K562 (cell line): ENCODE measurements around the gene ABHD14A. TPM values are rescaled to one million over a fixed set of nuclear protein-coding genes. Genes with fewer than 3 reads are reported as not detected.

Experiments
- ATF7 ChIP-seq: fragments of 450-650 bp; IDR thresholded peaks from 2 replicates; pipeline ENCODE4 v1.7.1; 2014; ENCODE audit warnings: mild to moderate bottlenecking, moderate library complexity
- C11orf30 ChIP-seq: fragments of 450-650 bp; IDR thresholded peaks from 2 replicates; pipeline ENCODE4 v1.6.1; 2016; ENCODE audit warnings: low read depth, mild to moderate bottlenecking
- CEBPZ ChIP-seq: fragments of 150-350 bp; IDR thresholded peaks from 2 replicates; pipeline ENCODE4 v1.6.1; 2014; ENCODE audit warnings: low read depth, mild to moderate bottlenecking, low read length, borderline replicate concordance
- GATAD2A ChIP-seq: fragments of 450-650 bp; IDR thresholded peaks from 2 replicates; pipeline ENCODE4 v1.6.1; 2017
- KDM5B ChIP-seq: fragments of 200-600 bp; sonication (generic); IDR thresholded peaks from 2 replicates; pipeline ENCODE4 v1.6.1; 2012; ENCODE audit warnings: low read depth, mild to moderate bottlenecking, moderate library complexity, low read length, control low read depth, inconsistent platforms; ENCODE audit not compliant: insufficient replicate concordance
- MAZ ChIP-seq, 2 experiments: fragments of 450-650 bp in 1 of 2; sonication (generic) in 1 of 2; formaldehyde crosslinking; IDR thresholded peaks in 1 of 2; conservative IDR thresholded peaks in 1 of 2; 2 replicates each; pipeline versions ENCODE4 v1.4.0 to v1.5.0; 2020; ENCODE audit warnings: mild to moderate bottlenecking in 1 of 2, missing genetic modification reagents in 1 of 2
- MBD2 ChIP-seq: sonication (generic); IDR thresholded peaks from 2 replicates; pipeline ENCODE4 v1.6.1; 2016; ENCODE audit warnings: low read depth, borderline replicate concordance
- MTA2 ChIP-seq: fragments of 450-650 bp; IDR thresholded peaks from 2 replicates; pipeline ENCODE4 v1.6.1; 2016; ENCODE audit warnings: low read depth
- NRF1 ChIP-seq, 2 experiments: fragments of 450-650 bp; IDR thresholded peaks in 1 of 2; conservative IDR thresholded peaks in 1 of 2; 2 replicates each; pipeline ENCODE4 v1.6.1; 2014; ENCODE audit warnings: mild to moderate bottlenecking in 2 of 2
- SMAD1 ChIP-seq: fragments of 150-350 bp; IDR thresholded peaks from 2 replicates; pipeline ENCODE4 v1.6.1; 2014; ENCODE audit warnings: low read length, low read depth; ENCODE audit not compliant: partially characterized antibody
- SOX6 ChIP-seq: fragments of 450-650 bp; IDR thresholded peaks from 2 replicates; pipeline ENCODE4 v1.6.1; 2014; ENCODE audit warnings: mild to moderate bottlenecking
- TEAD4 ChIP-seq, 2 experiments: sonication (generic) in 1 of 2; formaldehyde crosslinking in 1 of 2; IDR thresholded peaks; 2 replicates each; pipeline versions ENCODE4 v1.6.1 to v1.8.0; 2012 to 2022; ENCODE audit warnings: borderline replicate concordance in 1 of 2, inconsistent platforms in 1 of 2, low read length in 1 of 2, mild to moderate bottlenecking in 1 of 2, missing genetic modification reagents in 1 of 2
- ZNF143 ChIP-seq: sonication (generic); formaldehyde crosslinking; IDR thresholded peaks from 2 replicates; pipeline ENCODE4 v1.9.0; 2022; ENCODE audit warnings: mild to moderate bottlenecking, missing genetic modification reagents
- ZZZ3 ChIP-seq: fragments of 450-650 bp; IDR thresholded peaks from 2 replicates; pipeline ENCODE4 v1.6.1; 2016; ENCODE audit warnings: antibody characterized with exemption, mild to moderate bottlenecking, moderate library complexity
- polyA plus RNA-seq, 8 experiments: library from polyadenylated mRNA; depleted of rRNA in 4 of 8; stranded (reverse) in 5 of 8; unstranded in 3 of 8; fragments of >200 nt; fragmentation: Nextera tagmentation in 2 of 8; fragmentation: Illumina TruSeq in 1 of 8; extraction: Ambion mirVana in 2 of 8; extraction: Trizol in 1 of 8; gene quantifications; 2 replicates each; pipeline versions ENCODE4 v1.2.1 to v1.2.3, GENCODE V29; 2011 to 2014; ENCODE audit warnings: inconsistent platforms in 1 of 8, missing spikeins in 1 of 8
- total RNA-seq, 7 experiments: library from RNA; depleted of rRNA in 6 of 7; stranded (reverse); fragments of >200 nt in 6 of 7; fragmentation: Illumina TruSeq in 2 of 7; extraction: Trizol in 2 of 7; gene quantifications; 2 replicates each; pipeline versions ENCODE4 v1.2.1 to v1.2.3, GENCODE V29; 2011 to 2021; ENCODE audit warnings: low replicate concordance in 1 of 7
- TF ChIP-seq, protein P1 (sequence below): sonication (generic); formaldehyde crosslinking; IDR thresholded peaks from 2 replicates; pipeline ENCODE4 v1.8.0; 2022; ENCODE audit warnings: mild to moderate bottlenecking, missing genetic modification reagents
- TF ChIP-seq, protein P2 (sequence below): fragments of 200-800 bp; sonication (Bioruptor generic); IDR thresholded peaks from 2 replicates; pipeline ENCODE4 v1.6.1; 2017; ENCODE audit warnings: missing genetic modification characterization, missing compliant biosample characterization

The ABHD14A gene
- total and polyA plus RNA-seq, 9 of the 15 experiments (the other 6 are each of a cell fraction or from before 2014, with no cell fraction given), result 0.90 to 10.5 (median 8.3) TPM

DNA sequence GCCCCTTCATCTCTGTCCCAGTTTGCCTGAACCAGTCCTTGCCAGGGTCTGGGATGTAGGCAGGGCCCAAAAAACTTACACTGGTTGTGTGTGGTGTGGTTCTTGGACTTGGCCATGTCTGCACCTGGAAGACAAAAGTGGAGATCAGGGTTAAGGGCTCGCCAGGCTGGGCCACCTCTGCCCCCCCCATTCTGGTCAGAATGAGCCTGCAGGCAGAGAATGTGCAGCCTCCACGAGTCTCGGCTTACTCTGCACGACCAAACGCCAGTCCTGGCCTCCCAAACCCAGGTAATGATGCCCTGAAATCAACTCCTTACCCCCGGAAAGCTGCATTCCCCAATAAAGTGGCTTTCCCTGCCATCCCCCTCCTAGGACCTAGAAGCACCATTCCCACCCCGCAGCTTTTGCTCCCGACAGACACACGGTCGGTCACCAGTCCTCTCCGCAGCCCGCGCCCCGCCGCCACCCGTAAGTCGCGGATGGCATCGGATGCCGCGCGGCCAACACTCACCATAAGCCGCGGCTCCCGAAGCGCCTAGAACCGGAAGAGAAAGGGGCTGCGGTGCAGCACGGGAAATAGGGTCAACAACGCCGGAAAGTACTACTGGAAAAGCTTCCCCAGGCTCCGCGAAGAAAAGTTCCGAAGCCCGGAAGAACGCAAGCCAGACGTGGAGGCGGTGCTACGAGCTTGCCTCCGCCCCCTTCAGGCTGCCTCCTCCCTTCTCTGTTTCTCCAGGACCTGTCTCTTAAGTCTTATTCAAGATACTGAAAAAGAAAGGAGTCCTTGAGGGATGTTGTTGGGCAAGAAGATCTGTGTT lies 20.7 kb downstream of the ABHD14A start, which contains the start of gene RPL29 (continued):
- TF ChIP-seq, protein P1, sequence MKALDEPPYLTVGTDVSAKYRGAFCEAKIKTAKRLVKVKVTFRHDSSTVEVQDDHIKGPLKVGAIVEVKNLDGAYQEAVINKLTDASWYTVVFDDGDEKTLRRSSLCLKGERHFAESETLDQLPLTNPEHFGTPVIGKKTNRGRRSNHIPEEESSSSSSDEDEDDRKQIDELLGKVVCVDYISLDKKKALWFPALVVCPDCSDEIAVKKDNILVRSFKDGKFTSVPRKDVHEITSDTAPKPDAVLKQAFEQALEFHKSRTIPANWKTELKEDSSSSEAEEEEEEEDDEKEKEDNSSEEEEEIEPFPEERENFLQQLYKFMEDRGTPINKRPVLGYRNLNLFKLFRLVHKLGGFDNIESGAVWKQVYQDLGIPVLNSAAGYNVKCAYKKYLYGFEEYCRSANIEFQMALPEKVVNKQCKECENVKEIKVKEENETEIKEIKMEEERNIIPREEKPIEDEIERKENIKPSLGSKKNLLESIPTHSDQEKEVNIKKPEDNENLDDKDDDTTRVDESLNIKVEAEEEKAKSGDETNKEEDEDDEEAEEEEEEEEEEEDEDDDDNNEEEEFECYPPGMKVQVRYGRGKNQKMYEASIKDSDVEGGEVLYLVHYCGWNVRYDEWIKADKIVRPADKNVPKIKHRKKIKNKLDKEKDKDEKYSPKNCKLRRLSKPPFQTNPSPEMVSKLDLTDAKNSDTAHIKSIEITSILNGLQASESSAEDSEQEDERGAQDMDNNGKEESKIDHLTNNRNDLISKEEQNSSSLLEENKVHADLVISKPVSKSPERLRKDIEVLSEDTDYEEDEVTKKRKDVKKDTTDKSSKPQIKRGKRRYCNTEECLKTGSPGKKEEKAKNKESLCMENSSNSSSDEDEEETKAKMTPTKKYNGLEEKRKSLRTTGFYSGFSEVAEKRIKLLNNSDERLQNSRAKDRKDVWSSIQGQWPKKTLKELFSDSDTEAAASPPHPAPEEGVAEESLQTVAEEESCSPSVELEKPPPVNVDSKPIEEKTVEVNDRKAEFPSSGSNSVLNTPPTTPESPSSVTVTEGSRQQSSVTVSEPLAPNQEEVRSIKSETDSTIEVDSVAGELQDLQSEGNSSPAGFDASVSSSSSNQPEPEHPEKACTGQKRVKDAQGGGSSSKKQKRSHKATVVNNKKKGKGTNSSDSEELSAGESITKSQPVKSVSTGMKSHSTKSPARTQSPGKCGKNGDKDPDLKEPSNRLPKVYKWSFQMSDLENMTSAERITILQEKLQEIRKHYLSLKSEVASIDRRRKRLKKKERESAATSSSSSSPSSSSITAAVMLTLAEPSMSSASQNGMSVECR (CRISPR knock-in tag), result no peak
- peak; percentile 75 for TF ChIP-seq ZNF143 (CRISPR knock-in tag)
- TF ChIP-seq SOX6, result 0 out of 2 replicates have a peak, but pooled peaks have one; percentile 16
- peak; percentile 70; the same call in 1 of the 2 replicates for TF ChIP-seq MBD2
- TF ChIP-seq ATF7, result peak; percentile 71
- TF ChIP-seq MTA2, result peak; percentile 70
- TF ChIP-seq KDM5B, result peak; percentile 90
- TF ChIP-seq TEAD4 (IDR thresholded peaks at IDR 0.05; ENCODE audit: low read length), result no peak
- TF ChIP-seq TEAD4 (CRISPR knock-in tag; IDR thresholded peaks at IDR 0.05; ENCODE audit: borderline replicate concordance), result no peak
- TF ChIP-seq SMAD1, result peak; percentile 86
- TF ChIP-seq, protein P2, sequence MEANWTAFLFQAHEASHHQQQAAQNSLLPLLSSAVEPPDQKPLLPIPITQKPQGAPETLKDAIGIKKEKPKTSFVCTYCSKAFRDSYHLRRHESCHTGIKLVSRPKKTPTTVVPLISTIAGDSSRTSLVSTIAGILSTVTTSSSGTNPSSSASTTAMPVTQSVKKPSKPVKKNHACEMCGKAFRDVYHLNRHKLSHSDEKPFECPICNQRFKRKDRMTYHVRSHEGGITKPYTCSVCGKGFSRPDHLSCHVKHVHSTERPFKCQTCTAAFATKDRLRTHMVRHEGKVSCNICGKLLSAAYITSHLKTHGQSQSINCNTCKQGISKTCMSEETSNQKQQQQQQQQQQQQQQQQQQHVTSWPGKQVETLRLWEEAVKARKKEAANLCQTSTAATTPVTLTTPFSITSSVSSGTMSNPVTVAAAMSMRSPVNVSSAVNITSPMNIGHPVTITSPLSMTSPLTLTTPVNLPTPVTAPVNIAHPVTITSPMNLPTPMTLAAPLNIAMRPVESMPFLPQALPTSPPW, result peak; percentile 59
- peak; percentile 99 for TF ChIP-seq ZZZ3
- peak; percentile 91 for TF ChIP-seq C11orf30
- 0 out of 4 replicates have a peak, but pooled peaks of 1 of the 2 experiments have one; percentile 15 for TF ChIP-seq NRF1 (conservative IDR thresholded peaks at IDR 0.05 in 1 of 2, IDR thresholded peaks at IDR 0.05 in 1 of 2)
- TF ChIP-seq MAZ (CRISPR knock-in tag; conservative IDR thresholded peaks at IDR 0.05 in 1 of 2, IDR thresholded peaks at IDR 0.05 in 1 of 2), result peak; percentile 34 to 54; a peak in 2 of 4 replicates
- 0 out of 2 replicates have a peak, but pooled peaks have one; percentile 50 for TF ChIP-seq GATAD2A
- TF ChIP-seq CEBPZ, result no peak
